Activated naive CD4-positive, alpha-beta T cell treated with anti-CD3 and anti-CD28 coated beads, Interleukin-2, amount 50 U/mL, for 72 hours (primary cell): ENCODE data around the gene GOLGA1. TPM values are rescaled to one million over a fixed set of nuclear protein-coding genes. Genes with fewer than 3 reads are reported as not detected.
"Not testable (repeated sequence)": the region's sequence is repeated elsewhere in the genome, so short reads cannot be mapped to it uniquely, and the experiment has no call there.

Experiments
- ATAC-seq, 2 donors: fragments of 150-1000 bp; cut with Tn5 transposase; 2 replicates each; pipeline ENCODE4 v1.10.0; 2021; ENCODE audit warnings: mild to moderate bottlenecking in 2 of 2, moderate library complexity in 2 of 2
- DNase-seq, 2 donors: peaks; one replicate each; pipeline ENCODE4 v3.0.0; 2021 to 2022; ENCODE audit warnings: low spot score in 2 of 2
- H3K27ac Mint-ChIP-seq, 2 donors: one replicate each; pipeline ENCODE4 v1.8.0; 2022; ENCODE audit warnings: mild to moderate bottlenecking in 2 of 2, mixed read lengths in 2 of 2
- H3K36me3 Mint-ChIP-seq, 2 donors: one replicate each; pipeline ENCODE4 v1.8.0; 2022; ENCODE audit warnings: mixed read lengths in 2 of 2
- H3K9me3 Mint-ChIP-seq, 2 donors: one replicate each; pipeline ENCODE4 v1.8.0; 2022; ENCODE audit warnings: mixed read lengths in 2 of 2
- total RNA-seq, 2 donors: library from RNA; stranded (reverse); gene quantifications; one replicate each; pipeline ENCODE4 v1.2.3, GENCODE V29; 2022

Gene GOLGA1
- total RNA-seq, 2 donors from 2014 or later = 22.5 to 22.7 TPM

DNA sequence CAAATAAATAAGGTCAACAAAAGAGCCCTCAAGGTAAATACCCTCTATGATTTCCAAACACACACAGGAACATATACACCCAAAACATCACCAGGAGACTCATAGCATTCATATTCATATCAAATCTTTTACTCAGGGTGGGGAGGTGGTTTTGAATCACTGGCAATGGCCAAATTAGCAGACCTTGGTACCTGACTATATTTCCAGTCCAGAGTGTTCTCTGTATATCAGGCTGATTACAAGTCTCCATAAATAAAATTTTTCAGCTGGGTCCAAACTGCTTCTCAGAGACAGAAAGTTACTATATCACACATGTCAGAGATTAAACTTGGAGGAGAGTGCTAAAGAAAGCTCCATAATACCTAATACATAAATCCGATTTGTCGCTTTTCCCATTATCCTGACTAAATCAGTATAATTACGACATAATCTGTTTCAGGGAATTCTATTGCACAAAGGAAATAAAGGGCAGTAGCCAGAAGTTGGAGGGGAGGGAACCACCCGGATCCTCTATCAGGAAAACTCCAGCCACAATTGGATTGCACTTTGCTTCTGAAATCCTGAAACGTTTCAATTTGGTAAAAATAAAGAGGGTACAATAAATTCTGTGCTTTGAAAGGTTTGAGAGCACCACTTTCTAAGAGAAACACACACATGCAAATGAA lies 7.0 kb upstream of the GOLGA1 start:
- no peaks in the 10 kb centered on the region for H3K9me3 Mint-ChIP-seq
- no peak overlapping the region for H3K27ac Mint-ChIP-seq
- H3K36me3 Mint-ChIP-seq = peaks cover 0 to 2% of the 10 kb centered on the region in 2 donors
- ATAC-seq = no peak
- no peak for DNase-seq

DNA sequence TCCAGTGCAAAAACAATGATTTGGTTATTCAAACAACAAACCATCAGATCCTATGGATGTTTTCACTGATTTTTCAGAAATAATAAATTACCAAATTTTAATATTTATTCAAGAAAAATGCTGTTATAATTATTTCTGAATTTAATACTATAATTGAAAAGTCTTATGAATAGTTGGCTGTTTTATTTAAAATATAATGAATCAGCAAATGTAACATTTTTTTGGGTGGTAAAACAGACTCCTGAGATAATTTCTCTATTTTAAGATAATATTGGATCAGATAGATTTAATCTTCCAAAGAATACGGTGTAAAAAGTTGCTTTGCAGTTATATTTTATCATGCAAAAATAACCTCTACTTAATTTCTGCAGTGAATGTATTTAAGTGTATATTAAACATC lies 5.3 kb upstream of the GOLGA1 start:
- ATAC-seq = no peak
- Mint-ChIP-seq H3K27ac (no peak overlapping the region), H3K9me3 (no peaks in the 10 kb centered on the region), H3K36me3 (peaks cover 10 to 16% of the 10 kb centered on the region in 2 donors)
- no peak for DNase-seq

DNA sequence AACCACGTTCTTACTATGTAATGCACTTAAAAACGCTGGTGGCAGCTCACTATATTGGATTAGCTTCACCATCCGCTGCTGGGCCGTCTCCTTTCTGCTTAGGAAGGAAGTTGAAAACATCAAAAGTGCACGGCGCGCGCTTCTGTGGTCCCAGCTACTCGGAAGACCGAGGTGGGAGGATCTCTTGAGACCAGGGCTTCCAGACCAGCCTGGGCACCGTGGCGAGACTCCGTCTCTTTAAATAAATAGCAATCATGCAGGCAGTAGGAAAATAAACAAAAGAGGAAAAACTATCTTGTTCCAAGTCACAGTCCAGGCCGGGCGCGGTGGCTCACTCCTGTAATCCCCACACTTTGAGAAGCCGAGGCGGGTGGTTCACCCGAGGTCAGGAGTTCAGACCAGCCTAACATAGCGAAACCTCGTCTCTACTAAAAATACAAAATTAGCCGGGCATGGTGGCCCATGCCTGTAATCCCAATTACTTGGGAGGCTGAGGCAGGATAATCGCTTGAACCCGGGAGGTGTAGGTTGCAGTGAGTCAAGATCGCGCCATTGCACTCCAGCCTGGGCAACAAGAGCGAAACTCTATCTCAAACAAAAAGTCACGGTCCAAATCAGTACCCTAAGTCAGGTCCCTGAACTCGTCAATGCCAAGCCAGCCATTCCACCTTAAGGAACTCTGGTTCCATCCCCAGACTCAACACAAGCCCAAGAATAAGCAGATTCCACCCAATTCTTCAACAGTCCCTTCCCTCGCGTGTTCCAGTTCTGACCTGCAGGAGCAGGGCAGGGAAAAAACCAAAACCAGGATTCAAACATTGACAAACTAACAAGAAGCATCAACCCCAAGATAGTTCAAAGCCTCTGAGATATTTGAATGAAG lies 1.0 kb upstream of the GOLGA1 start:
- Mint-ChIP-seq H3K36me3 (peaks cover 13 to 35% of the 10 kb centered on the region in 2 donors), H3K9me3 (no peaks in the 10 kb centered on the region), H3K27ac (peak overlapping the region; percentile 90 to 99)
- peak; percentile 55 to 60 for DNase-seq
- peak; percentile 32 to 35 for ATAC-seq

DNA sequence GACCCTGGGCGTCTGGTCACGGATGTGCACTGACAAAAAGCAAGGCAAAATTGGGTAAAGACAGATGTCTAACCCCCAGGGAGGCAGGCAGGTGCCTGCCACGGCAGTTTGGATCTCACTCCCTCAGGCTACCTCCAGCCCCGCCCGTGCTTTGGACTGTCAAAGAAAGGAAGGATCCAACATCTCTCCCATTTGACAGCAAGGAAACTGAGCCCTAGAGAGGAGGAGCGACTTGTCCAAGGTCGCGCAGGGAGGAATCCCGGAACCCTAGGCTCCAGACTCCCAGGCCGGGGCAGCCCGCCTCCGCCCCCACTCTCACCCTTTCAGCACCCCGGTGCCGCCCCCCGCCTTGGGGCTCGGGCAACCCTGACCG lies 376 bp downstream of the GOLGA1 start:
- peak overlapping the region; percentile 90 to 93 for H3K27ac Mint-ChIP-seq
- ATAC-seq = peak; percentile 55 to 56
- peaks cover 13 to 43% of the 10 kb centered on the region in 2 donors for H3K36me3 Mint-ChIP-seq
- no peaks in the 10 kb centered on the region for H3K9me3 Mint-ChIP-seq
- no peak for DNase-seq

DNA sequence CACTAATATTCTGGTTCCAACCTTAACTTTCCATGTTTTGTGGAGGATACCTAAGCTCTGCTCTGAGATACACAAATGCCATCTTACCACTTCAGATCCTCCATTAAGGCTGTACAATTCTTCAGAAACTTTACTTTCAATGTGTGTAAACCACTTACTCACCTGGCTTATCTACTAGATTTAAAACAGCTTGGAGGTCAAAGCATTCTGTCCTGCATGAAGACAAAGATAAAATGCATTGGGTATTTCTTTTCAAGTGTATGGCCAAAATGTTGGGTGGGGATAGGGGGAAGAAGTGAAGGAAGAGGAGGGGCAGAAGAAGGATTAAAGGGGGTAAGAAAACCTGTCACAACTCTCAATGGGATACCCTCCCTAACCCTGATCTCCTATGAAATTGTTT lies 939 bp downstream of the GOLGA1 start:
- Mint-ChIP-seq H3K36me3 (peaks cover 13 to 43% of the 10 kb centered on the region in 2 donors), H3K9me3 (no peaks in the 10 kb centered on the region), H3K27ac (peak overlapping the region; percentile 90 to 93)
- ATAC-seq = no peak
- no peak for DNase-seq

DNA sequence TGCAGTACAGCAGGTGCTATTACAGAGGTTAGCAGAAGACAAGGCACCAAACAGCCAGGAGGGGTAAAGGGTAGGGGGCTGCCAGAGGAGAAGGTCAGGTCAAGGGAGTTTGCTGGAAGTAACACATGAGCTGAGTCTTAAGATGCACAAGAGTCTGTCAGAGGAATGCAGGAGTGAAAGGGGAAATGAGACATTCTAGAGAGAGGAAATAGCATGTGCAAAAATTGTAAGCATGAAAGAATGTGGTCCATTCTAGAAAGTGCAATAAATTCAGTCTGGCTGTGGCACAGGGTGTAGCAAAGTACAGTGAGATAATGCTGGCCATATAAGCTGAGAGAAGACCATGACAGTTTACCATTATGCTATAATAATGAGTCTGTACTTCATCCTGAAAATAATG lies 6.6 kb downstream of the GOLGA1 start:
- DNase-seq (no peak), ATAC-seq (no peak)
- H3K9me3 Mint-ChIP-seq = no peaks in the 10 kb centered on the region
- H3K36me3 Mint-ChIP-seq = peaks cover 17 to 39% of the 10 kb centered on the region in 2 donors
- H3K27ac Mint-ChIP-seq = peak overlapping the region in 1 of 2 donors; percentile 22

DNA sequence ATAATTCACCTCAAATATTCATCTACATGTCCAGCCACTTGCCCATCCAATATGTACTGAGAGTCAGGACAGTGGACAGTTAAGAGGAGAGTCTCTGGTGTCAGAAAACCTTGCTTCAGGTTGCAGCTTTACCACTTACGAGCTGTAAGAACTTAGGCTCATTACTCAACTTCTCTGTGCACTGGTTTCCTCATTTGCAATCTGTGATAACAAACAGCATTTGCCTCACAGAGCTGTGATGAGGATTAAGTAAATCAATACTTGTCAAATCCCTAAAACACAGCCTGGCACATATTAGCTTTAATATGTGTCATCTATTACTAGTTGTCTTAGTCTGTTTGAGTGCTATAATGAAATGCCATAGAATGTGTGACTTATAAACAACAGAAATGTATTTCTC lies 8.6 kb downstream of the GOLGA1 start:
- peaks cover 21 to 35% of the 10 kb centered on the region in 2 donors for H3K36me3 Mint-ChIP-seq

DNA sequence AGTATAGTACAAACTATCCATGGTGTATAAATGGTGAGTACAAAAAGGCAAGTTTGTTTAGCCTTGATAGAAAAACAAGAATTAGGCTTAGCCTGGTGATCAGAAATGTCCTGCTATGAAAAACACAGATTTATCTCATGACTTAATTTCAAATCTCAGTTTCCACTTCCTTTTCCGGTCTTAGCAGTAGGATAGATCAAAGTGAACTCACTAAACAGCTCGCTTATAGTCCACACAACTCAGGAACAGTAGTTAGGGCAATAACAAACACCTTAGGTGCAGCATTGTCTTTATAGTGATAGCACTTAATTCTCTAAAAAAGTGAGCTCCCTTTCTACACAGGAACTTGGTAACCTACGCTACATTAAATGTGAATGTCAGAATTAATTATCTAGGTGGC lies 11.4 kb downstream of the GOLGA1 start:
- DNase-seq = no peak
- ATAC-seq = no peak
- no peaks in the 10 kb centered on the region for H3K9me3 Mint-ChIP-seq
- H3K36me3 Mint-ChIP-seq = peaks cover 29 to 35% of the 10 kb centered on the region in 2 donors
- no peak overlapping the region for H3K27ac Mint-ChIP-seq

More for the DNA sequence above, 8.6 kb downstream of the GOLGA1 start:
- DNase-seq (no peak), ATAC-seq (no peak)
- Mint-ChIP-seq H3K27ac (no peak overlapping the region), H3K9me3 (no peaks in the 10 kb centered on the region)

DNA sequence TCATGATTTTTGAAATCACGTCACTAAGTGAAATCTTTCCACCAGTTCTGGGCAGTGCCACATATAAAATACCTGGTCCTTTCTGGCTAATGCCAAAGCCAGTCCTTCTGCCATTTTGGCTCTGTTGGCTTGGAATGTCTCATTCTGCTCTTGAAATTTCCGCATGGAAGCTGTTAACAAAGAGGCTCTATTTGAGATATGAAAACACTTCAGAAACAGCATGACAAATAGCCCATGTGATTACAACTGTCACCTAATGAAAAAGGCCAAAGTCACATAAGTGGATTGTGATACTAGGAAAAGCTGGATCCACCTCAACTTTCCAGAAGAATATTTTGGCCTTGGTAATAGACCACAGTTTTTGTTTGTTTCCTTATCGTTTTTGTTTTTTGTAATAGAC lies 12.8 kb downstream of the GOLGA1 start:
- H3K36me3 Mint-ChIP-seq = peaks cover 21 to 27% of the 10 kb centered on the region in 2 donors
- DNase-seq = no peak
- H3K27ac Mint-ChIP-seq = no peak overlapping the region
- no peak for ATAC-seq
- H3K9me3 Mint-ChIP-seq = no peaks in the 10 kb centered on the region

DNA sequence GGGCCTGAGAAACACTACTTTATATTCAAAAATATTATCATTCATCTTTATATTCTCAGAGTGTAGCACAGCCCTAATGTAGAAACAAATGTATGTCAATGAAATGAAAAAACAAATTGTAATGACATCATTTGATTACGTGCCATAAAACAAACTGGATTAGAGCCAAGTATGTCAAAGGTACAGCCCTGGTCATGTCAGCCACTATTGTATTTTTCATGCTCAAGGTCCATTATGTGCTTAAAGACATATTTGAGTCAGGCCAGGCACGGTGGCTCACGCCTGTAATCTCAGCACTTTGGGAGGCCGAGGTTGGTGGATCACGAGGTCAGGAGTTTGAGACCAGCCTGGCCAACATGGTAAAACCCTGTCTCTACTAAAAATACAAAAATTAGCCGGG lies 20.5 kb downstream of the GOLGA1 start:
- H3K36me3 Mint-ChIP-seq = peaks cover 10% of the 10 kb centered on the region in 2 donors
- ATAC-seq, H3K9me3 Mint-ChIP-seq, H3K27ac Mint-ChIP-seq, DNase-seq: not testable (repeated sequence)

DNA sequence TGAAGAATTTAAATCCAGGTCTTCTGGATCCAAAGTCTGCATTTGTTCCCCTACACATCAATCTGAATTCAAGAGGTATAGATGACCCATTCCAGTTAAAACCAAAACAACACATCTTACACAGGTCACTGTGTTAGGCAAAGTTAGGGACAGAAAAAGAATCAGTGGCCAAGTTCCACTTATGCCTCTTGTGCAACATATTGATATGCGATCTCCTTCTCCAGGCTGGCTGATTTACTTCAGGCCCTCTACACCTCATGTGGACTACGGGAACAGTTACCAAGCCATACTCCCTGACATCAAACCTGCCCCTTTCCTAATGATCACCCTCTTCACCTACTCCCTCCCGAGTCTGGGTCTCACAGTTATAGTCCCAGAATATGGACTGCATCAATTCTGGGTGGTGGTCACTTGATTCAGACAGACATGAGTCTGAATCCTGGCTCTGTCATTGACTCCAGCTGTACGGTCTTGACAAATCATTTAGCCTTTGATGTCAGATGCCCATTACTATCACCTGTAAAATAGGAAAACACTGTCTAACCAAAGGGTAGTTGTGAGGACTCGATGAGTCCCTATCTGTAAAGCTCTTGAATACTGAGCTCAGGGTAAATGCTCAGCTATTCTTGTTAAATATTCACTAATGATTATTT lies 26.0 kb downstream of the GOLGA1 start:
- Mint-ChIP-seq H3K36me3 (peaks cover 14 to 18% of the 10 kb centered on the region in 2 donors), H3K9me3 (no peaks in the 10 kb centered on the region), H3K27ac (no peak overlapping the region)
- DNase-seq (no peak), ATAC-seq (no peak)

DNA sequence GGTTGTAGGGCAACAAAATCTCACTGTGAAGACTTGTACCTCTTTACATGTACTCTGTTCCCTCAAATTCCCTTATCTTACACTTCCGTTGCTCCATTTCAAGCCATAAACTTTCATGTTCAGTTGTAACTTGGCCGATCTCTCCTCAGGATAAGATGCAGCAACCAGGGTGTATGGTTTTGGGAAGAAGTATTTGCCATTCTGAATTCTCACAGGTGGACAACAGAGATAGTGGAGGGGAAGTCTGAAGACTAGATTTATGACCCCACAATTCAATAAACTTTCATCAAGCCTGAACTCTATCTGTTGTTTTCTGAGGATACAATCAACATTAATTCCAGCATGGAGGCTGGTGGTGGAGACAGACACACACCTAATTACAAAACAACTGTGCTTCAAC lies 27.5 kb downstream of the GOLGA1 start:
- ATAC-seq (no peak), DNase-seq (no peak)
- Mint-ChIP-seq H3K36me3 (peaks cover 18% of the 10 kb centered on the region in 2 donors), H3K9me3 (no peaks in the 10 kb centered on the region), H3K27ac (no peak overlapping the region)

DNA sequence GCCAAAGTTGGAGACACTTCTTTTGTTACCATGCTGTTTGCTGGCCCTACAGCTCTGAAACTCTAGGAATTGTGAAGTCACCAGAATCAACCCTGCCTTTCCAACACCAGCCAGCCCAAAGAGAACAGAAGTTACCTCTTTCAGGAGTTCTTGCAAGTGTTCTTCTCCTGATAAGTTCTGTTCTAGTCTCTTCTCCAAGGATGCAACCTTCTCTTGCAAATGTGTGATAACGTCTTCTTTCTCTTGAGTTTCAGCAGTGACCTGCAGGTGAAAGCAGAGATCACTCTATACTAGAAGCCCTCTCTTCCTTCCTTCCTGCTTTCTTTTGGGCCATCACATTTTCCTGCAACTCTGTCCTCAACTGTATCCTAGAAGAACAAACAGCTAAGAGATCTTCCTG lies 29.1 kb downstream of the GOLGA1 start:
- Mint-ChIP-seq H3K36me3 (peaks cover 18 to 19% of the 10 kb centered on the region in 2 donors), H3K9me3 (no peaks in the 10 kb centered on the region), H3K27ac (no peak overlapping the region)
- DNase-seq (no peak), ATAC-seq (no peak)

DNA sequence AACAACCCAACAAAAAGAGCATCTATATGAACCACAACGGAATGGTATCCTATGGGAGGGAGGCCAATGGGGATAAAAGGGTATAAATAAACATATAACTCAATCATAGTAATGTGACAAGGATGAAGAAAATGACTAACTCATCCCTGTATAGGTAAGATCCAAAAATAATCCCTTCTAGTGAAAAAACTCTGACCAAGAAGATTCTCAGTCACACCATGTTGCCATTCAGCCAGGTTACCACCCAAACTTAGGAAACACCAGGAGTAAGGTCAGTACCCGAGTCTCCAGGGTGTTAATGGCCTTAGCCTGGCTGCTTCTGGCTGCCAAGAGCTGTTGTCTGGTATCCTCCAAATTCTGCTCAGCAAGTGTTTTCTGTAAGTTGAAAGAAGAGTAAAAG lies 32.8 kb downstream of the GOLGA1 start:
- Mint-ChIP-seq H3K27ac (no peak overlapping the region), H3K9me3 (no peaks in the 10 kb centered on the region), H3K36me3 (peaks cover 12 to 14% of the 10 kb centered on the region in 2 donors)
- ATAC-seq (no peak), DNase-seq (no peak)

DNA sequence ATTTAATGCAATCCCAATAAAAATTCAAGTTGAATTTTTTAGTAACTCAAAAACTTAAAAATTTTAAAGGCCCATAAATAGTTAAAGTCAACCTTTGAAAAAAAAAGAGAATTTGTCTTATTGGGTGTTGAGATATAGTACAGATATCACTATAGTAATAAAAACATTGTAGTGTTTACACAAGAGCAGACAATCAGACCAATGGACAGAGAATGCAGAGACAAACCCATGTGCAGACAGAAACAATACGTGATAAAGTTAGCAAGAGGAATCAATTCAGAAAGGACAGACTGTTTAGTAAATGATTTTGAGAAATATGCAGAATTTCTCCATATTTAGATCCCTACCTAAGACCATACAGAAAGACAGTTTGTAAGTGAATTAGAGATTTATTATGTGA lies 33.9 kb downstream of the GOLGA1 start:
- H3K36me3 Mint-ChIP-seq = peaks cover 10 to 14% of the 10 kb centered on the region in 2 donors
- ATAC-seq (no peak), DNase-seq (no peak)
- H3K27ac Mint-ChIP-seq = no peak overlapping the region
- H3K9me3 Mint-ChIP-seq = no peaks in the 10 kb centered on the region

DNA sequence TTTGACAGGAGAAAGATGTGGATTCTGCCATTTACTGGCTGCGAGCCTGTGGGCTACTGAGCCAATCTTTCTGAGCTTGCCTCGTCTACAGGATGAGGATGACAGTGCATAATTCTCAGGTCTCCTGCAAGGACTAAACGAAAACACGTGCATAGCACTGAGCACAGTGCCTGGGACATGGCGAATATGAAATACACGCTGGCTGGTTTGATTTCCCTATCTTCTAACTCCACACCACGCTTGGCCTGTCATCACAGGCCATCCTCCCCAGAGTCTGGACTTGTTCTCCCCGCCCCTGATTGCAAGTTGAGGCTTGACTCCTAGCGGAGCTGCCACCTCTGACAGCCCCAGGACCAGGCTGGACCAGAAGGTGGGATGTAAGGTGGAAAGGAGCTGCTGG lies 41.0 kb downstream of the GOLGA1 start:
- H3K27ac Mint-ChIP-seq = no peak overlapping the region
- H3K36me3 Mint-ChIP-seq = peaks cover 13 to 21% of the 10 kb centered on the region in 2 donors
- ATAC-seq (no peak), DNase-seq (no peak)
- H3K9me3 Mint-ChIP-seq = no peaks in the 10 kb centered on the region
